ENCODE measurements around the gene CTPS2.
"Not testable (repeated sequence)": the region's sequence is repeated elsewhere in the genome, so short reads cannot be mapped to it uniquely, and the experiment has no call there.

DNA sequence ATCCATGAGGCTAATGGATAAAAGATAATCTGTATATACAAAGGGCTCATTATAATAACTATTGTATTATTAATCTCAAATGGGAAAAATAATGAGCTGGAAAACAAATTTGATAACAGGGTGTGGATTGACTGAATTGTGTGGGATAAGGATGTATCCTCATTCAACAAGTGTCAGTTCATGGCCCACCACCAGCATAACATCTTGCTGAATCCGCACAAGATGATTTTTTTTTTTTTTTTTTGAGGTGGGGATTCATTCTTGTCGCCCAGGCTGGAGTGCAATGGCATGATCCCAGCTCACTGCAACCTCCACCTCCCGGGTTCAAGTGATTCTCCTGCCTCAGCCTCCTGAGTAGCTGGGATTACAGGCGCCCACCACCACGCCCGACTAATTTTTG lies 3.2 kb upstream of the CTPS2 start:
- TF ChIP-seq, protein P1, sequence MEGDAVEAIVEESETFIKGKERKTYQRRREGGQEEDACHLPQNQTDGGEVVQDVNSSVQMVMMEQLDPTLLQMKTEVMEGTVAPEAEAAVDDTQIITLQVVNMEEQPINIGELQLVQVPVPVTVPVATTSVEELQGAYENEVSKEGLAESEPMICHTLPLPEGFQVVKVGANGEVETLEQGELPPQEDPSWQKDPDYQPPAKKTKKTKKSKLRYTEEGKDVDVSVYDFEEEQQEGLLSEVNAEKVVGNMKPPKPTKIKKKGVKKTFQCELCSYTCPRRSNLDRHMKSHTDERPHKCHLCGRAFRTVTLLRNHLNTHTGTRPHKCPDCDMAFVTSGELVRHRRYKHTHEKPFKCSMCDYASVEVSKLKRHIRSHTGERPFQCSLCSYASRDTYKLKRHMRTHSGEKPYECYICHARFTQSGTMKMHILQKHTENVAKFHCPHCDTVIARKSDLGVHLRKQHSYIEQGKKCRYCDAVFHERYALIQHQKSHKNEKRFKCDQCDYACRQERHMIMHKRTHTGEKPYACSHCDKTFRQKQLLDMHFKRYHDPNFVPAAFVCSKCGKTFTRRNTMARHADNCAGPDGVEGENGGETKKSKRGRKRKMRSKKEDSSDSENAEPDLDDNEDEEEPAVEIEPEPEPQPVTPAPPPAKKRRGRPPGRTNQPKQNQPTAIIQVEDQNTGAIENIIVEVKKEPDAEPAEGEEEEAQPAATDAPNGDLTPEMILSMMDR (conservative IDR thresholded peaks at IDR 0.05; ENCODE audit: low read depth in 2 of 2), result not testable (repeated sequence)
- TF ChIP-seq, protein P2, sequence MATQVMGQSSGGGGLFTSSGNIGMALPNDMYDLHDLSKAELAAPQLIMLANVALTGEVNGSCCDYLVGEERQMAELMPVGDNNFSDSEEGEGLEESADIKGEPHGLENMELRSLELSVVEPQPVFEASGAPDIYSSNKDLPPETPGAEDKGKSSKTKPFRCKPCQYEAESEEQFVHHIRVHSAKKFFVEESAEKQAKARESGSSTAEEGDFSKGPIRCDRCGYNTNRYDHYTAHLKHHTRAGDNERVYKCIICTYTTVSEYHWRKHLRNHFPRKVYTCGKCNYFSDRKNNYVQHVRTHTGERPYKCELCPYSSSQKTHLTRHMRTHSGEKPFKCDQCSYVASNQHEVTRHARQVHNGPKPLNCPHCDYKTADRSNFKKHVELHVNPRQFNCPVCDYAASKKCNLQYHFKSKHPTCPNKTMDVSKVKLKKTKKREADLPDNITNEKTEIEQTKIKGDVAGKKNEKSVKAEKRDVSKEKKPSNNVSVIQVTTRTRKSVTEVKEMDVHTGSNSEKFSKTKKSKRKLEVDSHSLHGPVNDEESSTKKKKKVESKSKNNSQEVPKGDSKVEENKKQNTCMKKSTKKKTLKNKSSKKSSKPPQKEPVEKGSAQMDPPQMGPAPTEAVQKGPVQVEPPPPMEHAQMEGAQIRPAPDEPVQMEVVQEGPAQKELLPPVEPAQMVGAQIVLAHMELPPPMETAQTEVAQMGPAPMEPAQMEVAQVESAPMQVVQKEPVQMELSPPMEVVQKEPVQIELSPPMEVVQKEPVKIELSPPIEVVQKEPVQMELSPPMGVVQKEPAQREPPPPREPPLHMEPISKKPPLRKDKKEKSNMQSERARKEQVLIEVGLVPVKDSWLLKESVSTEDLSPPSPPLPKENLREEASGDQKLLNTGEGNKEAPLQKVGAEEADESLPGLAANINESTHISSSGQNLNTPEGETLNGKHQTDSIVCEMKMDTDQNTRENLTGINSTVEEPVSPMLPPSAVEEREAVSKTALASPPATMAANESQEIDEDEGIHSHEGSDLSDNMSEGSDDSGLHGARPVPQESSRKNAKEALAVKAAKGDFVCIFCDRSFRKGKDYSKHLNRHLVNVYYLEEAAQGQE (IDR thresholded peaks at IDR 0.05; ENCODE audit: unreplicated experiment), result not testable (repeated sequence)
